Transverse colon (tissue), 3 donors: Measurements from ENCODE around the gene HPCAL1.

Experiments
- EP300 ChIP-seq: sonication (generic); formaldehyde crosslinking; IDR thresholded peaks from one replicate; pipeline ENCODE4 v1.6.1; 2017; ENCODE audit warnings: antibody characterized with exemption, low read depth
- TF ChIP-seq, protein P1 (sequence below), 5 experiments: fragments of 200-600 bp in 3 of 5; fragments of 450-650 bp in 2 of 5; sonication (generic) in 3 of 5; IDR thresholded peaks; 1 replicate in 2 of 5; 2 replicates in 3 of 5; pipeline ENCODE4 v1.5.1; 2016 to 2017; ENCODE audit warnings: antibody characterized with exemption in 5 of 5, inconsistent platforms in 3 of 5, mild to moderate bottlenecking in 2 of 5, moderate library complexity in 1 of 5

DNA sequence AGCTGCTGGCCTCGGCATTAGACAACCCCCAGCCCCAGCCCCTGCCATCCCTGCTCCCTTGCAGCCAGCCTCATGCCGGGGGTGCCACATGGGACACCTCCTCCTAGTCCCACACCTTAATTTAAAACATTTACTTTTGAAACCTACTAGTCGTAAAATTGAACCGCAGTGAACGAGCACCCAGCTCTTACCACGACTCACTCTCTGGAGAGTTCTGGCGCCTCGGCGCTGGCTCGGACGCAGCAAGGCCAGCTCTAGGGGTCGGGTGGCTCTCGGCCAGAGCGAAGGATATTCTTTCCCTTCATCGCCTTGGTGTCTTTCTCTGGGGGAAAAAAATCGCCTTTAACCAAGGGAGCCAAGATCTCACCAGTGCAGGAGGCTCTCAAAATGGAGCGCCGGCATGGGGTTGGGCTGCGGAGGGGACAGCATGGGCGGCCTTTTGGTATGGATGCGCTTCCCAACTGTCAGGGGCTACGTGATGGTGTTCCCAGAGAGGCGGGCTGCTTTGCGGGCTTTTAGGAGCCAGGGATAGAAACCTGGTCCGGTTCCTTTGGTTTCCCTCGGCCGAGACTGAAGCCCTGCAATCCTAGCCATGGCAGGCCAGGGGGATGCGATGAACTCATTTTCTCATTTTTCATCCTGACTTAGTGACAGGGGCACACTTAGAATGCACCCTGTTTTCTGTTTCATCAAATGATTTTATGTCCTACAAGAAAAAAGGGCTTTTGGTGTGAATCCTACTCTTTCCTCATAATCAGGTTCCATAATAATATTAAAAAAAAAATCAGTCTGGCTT is 2.0 kb downstream of the HPCAL1 start:
- TF ChIP-seq, protein P1, sequence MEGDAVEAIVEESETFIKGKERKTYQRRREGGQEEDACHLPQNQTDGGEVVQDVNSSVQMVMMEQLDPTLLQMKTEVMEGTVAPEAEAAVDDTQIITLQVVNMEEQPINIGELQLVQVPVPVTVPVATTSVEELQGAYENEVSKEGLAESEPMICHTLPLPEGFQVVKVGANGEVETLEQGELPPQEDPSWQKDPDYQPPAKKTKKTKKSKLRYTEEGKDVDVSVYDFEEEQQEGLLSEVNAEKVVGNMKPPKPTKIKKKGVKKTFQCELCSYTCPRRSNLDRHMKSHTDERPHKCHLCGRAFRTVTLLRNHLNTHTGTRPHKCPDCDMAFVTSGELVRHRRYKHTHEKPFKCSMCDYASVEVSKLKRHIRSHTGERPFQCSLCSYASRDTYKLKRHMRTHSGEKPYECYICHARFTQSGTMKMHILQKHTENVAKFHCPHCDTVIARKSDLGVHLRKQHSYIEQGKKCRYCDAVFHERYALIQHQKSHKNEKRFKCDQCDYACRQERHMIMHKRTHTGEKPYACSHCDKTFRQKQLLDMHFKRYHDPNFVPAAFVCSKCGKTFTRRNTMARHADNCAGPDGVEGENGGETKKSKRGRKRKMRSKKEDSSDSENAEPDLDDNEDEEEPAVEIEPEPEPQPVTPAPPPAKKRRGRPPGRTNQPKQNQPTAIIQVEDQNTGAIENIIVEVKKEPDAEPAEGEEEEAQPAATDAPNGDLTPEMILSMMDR (IDR thresholded peaks at IDR 0.05) = no peak
- no peak for TF ChIP-seq EP300
